HUES6 (cell line): ENCODE measurements around the gene PTPN3.

Experiments
- H3K27ac ChIP-seq: 2 replicates; pipeline ENCODE4 v1.7.0; 2013; ENCODE audit warnings: low read depth, mild to moderate bottlenecking, low read length, inconsistent platforms
- H3K27me3 ChIP-seq: 2 replicates; pipeline ENCODE4 v1.6.1; 2013; ENCODE audit warnings: low read length; ENCODE audit not compliant: control insufficient read depth, insufficient read depth
- H3K36me3 ChIP-seq: 2 replicates; pipeline ENCODE4 v1.6.1; 2013; ENCODE audit warnings: low read length; ENCODE audit not compliant: control insufficient read depth, insufficient read depth
- H3K4me1 ChIP-seq: 2 replicates; pipeline ENCODE4 v1.6.1; 2013; ENCODE audit warnings: low read length; ENCODE audit not compliant: control insufficient read depth, insufficient read depth
- H3K4me3 ChIP-seq: 2 replicates; pipeline ENCODE4 v1.5.1; 2013; ENCODE audit warnings: low read depth, low read length
- H3K9ac ChIP-seq: one replicate; pipeline ENCODE4 v1.6.1; 2013; ENCODE audit warnings: mild to moderate bottlenecking, low read length
- H3K9me3 ChIP-seq: 2 replicates; pipeline ENCODE4 v1.6.1; 2013; ENCODE audit warnings: low read depth, low read length; ENCODE audit not compliant: control insufficient read depth, insufficient read depth

The PTPN3 gene

GRCh38 chr9:109450346-109450745 is 47.8 kb downstream of the PTPN3 start:
- Histone ChIP-seq H3K4me3 (no peak overlapping the region), H3K27ac (no peak overlapping the region), H3K36me3 (no peaks in the 10 kb centered on the region), H3K9me3 (no peaks in the 10 kb centered on the region), H3K27me3 (no peaks in the 10 kb centered on the region), H3K4me1 (peaks cover 18% of the 10 kb centered on the region), H3K9ac (no peak overlapping the region)

DNA sequence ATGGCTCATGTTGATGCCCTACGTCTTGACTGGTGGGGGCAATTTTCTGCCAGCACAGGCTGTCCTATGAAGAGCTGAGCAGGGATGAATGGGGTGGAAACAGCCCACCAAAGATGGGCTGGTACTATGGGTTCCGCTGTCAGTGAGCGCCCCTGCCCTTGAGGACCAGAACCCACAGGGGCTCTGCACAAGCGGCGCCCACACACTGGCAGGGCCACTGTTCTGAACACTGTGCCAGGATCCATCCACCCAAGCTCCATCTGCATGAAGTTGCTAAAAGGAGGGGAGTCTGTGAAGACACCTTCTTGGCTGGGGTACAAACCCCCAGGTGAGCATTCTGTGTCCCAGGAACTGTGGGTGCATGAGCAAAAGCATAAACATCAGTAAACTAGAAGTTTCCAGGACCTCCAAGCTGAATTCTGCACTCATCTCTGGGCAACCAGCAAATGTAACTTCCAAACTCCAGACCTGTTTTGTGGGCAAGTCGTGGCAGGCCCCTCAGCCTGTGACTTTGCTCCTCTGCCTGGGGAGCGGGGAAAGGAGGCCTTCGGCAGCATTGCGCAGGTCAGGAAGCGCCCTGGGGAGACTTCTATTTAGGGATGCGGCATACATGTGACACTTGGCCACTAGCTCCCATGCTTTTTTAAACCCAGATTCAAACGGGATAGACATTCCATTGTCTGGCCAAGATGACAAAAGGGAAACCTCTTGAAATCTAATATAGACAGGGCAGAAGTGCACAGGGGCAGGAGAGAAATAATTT is 48.9 kb downstream of the PTPN3 start:
- H3K27ac ChIP-seq, result no peak overlapping the region
- peaks cover 13% of the 10 kb centered on the region; the same call in 1 of the 2 replicates for H3K4me1 ChIP-seq
- H3K27me3 ChIP-seq, result no peaks in the 10 kb centered on the region
- no peaks in the 10 kb centered on the region for H3K36me3 ChIP-seq
- no peak overlapping the region for H3K9ac ChIP-seq
- no peak overlapping the region for H3K4me3 ChIP-seq
- no peaks in the 10 kb centered on the region for H3K9me3 ChIP-seq

DNA sequence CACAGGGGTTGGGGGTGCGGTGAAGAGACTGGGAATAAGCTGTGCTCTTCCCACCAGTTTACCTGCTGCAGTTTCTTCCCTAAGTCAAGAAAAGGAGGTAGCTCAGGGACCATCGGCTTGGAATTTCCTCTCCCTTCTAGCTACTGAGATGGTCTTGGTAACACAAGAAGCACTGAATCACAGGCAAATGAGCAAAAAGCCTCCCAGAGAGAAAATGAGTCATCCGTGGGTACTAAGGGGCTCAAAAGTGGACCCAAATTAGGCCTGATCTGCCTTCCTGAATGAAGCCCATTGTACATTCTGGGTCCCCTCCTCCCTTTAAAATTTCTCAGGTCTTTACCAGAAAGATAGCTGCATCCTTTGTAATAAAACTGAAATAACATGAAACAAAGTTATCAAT is 49.9 kb downstream of the PTPN3 start:
- H3K4me3 ChIP-seq, result no peak overlapping the region
- no peak overlapping the region for H3K27ac ChIP-seq
- H3K9me3 ChIP-seq, result no peaks in the 10 kb centered on the region
- H3K9ac ChIP-seq, result no peak overlapping the region
- H3K27me3 ChIP-seq, result no peaks in the 10 kb centered on the region
- peaks cover 7% of the 10 kb centered on the region; the same call in 1 of the 2 replicates for H3K4me1 ChIP-seq
- H3K36me3 ChIP-seq, result no peaks in the 10 kb centered on the region

- no peak overlapping the region for H3K9ac ChIP-seq
- no peaks in the 10 kb centered on the region for H3K27me3 ChIP-seq
- H3K9me3 ChIP-seq, result no peaks in the 10 kb centered on the region
- H3K36me3 ChIP-seq, result no peaks in the 10 kb centered on the region
- peaks cover 7% of the 10 kb centered on the region; the same call in 1 of the 2 replicates for H3K4me1 ChIP-seq
- no peak overlapping the region for H3K4me3 ChIP-seq
- no peak overlapping the region for H3K27ac ChIP-seq
Observed at GRCh38 chr9:109447329-109448076, 50.6 kb downstream of the PTPN3 start.

DNA sequence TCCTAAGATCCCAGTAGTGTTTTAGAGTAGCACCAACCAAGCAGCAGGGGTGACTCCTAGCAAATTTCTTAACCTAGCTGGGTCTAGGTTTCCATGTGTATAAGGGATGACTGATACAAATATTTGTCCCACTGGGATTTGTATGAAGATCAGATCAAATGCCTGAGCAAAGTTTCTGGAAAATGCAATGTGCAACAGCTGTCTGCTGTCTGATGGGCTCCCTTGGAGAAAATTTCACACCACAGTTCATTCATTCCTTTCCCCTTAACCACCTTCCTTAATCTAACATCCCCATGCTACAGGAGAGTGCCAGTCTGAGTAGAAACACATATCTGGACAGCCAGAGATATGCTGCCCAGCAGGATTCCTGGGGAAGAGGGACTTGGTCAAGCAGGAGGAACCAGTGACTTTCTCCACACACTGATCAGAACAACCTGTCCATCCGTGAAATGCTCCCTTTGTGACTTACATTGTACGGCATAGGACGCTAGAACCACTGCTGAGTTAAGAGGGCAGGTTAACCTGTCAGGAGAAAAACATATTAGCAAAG is 53.3 kb downstream of the PTPN3 start:
- H3K27me3 ChIP-seq, result no peaks in the 10 kb centered on the region

DNA sequence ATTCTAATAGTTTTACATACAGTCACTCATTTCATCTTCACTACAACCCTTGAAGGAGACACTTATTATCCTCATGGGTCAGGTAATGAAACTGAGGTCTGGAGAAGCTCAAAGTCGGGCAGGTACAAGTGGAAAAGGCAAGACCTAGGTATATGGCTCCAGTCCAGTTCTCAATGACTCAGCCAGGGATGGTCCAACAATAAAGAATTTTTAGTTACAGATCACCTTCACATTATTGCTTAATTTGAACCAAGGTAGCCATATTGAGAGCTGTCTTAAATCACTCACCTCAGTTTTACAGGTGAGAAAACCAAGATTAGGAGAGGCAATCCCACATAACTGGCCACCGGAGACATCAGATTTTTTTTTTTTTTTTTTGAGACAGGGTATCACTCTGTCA is 55.4 kb downstream of the PTPN3 start:
- Histone ChIP-seq H3K9me3 (no peaks in the 10 kb centered on the region), H3K36me3 (no peaks in the 10 kb centered on the region), H3K9ac (no peak overlapping the region), H3K4me3 (no peak overlapping the region), H3K27me3 (no peaks in the 10 kb centered on the region), H3K4me1 (peaks cover 8% of the 10 kb centered on the region), H3K27ac (no peak overlapping the region)

More for the DNA sequence above, 53.3 kb downstream of the PTPN3 start:
- Histone ChIP-seq H3K9me3 (no peaks in the 10 kb centered on the region), H3K9ac (no peak overlapping the region), H3K27ac (no peak overlapping the region), H3K4me3 (no peak overlapping the region), H3K4me1 (peaks cover 12% of the 10 kb centered on the region), H3K36me3 (no peaks in the 10 kb centered on the region)

DNA sequence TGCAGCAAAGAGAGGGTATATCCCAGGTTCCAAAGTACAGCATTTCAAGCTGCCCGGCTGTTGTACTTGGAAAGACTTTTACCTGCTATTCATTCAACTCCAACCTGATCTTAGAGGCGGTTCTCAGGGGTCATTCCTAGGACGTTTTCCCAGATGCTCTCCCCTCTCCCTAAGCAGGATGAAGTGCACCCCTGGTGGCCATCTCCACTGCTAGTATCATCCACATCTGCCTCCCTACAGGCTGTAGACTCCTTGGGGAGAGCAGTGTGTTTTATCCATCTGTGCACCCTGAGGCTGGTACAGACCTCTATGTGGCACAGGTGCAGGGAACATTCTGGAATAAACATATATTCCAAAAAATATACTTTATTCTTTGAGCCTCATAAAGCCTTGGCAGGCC is 56.8 kb downstream of the PTPN3 start:
- H3K4me1 ChIP-seq, result peaks cover 5% of the 10 kb centered on the region
- no peaks in the 10 kb centered on the region for H3K36me3 ChIP-seq
- no peaks in the 10 kb centered on the region for H3K27me3 ChIP-seq
- H3K27ac ChIP-seq, result no peak overlapping the region
- H3K9me3 ChIP-seq, result no peaks in the 10 kb centered on the region
- H3K4me3 ChIP-seq, result no peak overlapping the region
- H3K9ac ChIP-seq, result no peak overlapping the region

DNA sequence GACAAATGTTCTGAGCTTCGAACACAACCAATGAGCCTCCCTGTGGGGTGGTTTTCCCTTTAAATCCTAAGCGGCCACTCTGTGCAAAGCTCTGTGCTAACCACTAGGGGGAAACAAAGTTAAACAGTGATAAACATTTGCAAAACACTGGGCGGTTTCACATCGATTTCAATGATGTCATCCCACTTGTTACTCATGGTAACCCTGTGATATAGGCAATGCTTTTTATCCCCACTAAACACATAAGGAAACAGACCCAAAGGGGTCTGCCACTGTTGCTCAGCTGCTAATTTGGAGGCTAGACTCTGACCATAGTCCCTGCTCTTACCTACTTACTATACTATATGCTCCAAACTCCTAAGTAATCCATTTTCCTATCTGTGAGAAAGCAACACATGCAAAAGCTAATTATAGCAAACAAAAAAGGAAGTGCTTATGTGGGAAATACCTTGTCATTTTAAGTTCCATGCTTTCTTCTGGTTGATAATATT is 57.3 kb downstream of the PTPN3 start:
- Histone ChIP-seq H3K9me3 (no peaks in the 10 kb centered on the region), H3K9ac (no peak overlapping the region), H3K4me1 (peaks cover 5% of the 10 kb centered on the region), H3K4me3 (no peak overlapping the region), H3K36me3 (no peaks in the 10 kb centered on the region), H3K27me3 (no peaks in the 10 kb centered on the region), H3K27ac (no peak overlapping the region)

DNA sequence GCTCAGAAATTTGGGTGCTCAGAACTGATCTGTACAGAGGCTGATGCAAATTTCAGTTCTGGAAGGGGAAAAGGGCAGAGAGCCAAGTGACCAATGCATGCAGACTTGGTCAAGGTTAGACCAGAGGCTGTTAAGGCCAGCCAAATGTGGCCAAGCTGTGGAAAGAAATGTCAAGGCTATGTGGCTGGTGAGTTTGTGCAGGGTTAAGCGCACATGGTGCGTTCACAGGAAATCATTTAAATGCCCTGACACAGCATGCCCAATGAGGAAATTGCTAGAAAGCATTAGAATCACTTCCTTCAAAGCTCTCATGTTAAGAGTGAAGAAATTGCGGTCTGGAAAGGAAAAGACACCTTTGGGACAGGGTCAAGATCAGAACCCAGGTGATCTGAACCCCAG is 58.0 kb downstream of the PTPN3 start:
- H3K27ac ChIP-seq, result no peak overlapping the region
- peaks cover 5% of the 10 kb centered on the region for H3K4me1 ChIP-seq
- no peaks in the 10 kb centered on the region for H3K9me3 ChIP-seq
- H3K9ac ChIP-seq, result no peak overlapping the region
- H3K36me3 ChIP-seq, result no peaks in the 10 kb centered on the region
- H3K27me3 ChIP-seq, result no peaks in the 10 kb centered on the region
- H3K4me3 ChIP-seq, result no peak overlapping the region

DNA sequence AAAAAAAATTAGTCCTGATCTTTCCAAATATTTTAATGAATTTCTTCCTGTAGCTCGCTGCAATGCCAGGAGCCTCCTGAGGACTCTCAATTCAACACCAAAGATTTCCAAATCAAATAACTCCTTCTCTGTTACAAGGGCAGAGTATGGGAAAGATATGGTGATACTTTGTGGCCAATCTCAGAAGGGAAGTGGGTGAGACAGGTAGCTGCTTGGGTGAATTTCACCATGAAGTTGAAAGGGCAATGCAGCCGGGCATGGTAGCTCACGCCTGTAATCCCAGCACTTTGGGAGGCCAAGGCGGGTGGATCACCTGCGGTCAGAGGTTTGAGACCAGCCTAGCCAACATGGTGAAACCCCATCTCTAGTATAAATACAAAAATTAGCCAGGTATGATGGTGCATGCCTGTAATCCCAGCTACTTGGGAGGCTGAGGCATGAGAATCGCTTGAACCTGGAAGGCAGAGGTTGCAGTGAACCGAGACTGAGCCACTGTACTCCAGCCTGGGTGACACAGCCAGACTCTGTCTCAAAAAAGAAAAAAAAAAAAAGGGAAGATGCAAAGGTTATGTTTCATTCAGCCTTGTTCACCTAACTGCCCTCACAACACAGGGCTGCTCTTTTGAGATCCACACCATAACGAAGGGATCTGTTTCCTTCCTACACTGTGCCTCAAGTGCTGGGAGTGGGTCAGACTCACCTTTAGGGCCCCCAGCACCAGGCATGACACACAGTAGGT is 58.6 kb downstream of the PTPN3 start:
- H3K4me1 ChIP-seq, result peaks cover 5% of the 10 kb centered on the region
- no peak overlapping the region for H3K27ac ChIP-seq
- H3K4me3 ChIP-seq, result no peak overlapping the region
- no peaks in the 10 kb centered on the region for H3K27me3 ChIP-seq
- no peak overlapping the region for H3K9ac ChIP-seq
- no peaks in the 10 kb centered on the region for H3K36me3 ChIP-seq
- no peaks in the 10 kb centered on the region for H3K9me3 ChIP-seq
